Measurements from ENCODE around the gene TMTC2.

The TMTC2 gene

GRCh38 chr12:83102499-83102898 is 415.8 kb downstream of the TMTC2 start:
- Histone ChIP-seq H3K9me3 (ENCODE audit: low read length) (no peaks in the 10 kb centered on the region), H3K9me2 (ENCODE audit: low read depth, low read length) (no peaks in the 10 kb centered on the region), H4K20me1 (ENCODE audit: insufficient read depth, low read length) (no peaks in the 10 kb centered on the region), H3K4me1 (ENCODE audit: insufficient read depth, low read length, severe bottlenecking) (peaks cover 9% of the 10 kb centered on the region), H3K79me2 (ENCODE audit: insufficient read depth, low read length) (no peaks in the 10 kb centered on the region), H2AFZ (ENCODE audit: low read length) (no peak overlapping the region), H3K4me3 (ENCODE audit: low read depth, low read length, poor library complexity, severe bottlenecking) (no peak overlapping the region), H3K4me2 (ENCODE audit: low read length) (no peak overlapping the region), H3K27ac (ENCODE audit: low read depth, low read length, poor library complexity, severe bottlenecking) (no peak overlapping the region), H3F3A (ENCODE audit: insufficient read depth, low read length) (no peaks in the 10 kb centered on the region), H3K9ac (ENCODE audit: low read length) (no peak overlapping the region), H3K27me3 (ENCODE audit: insufficient read depth, low read length) (no peaks in the 10 kb centered on the region), H3K36me3 (ENCODE audit: insufficient read depth, low read length) (no peaks in the 10 kb centered on the region)
- TF ChIP-seq CTCF (IDR thresholded peaks at IDR 0.05; ENCODE audit: low read length) = no peak
- TF ChIP-seq EZH2 (IDR thresholded peaks at IDR 0.05; ENCODE audit: borderline replicate concordance, low read length) = no peak

GRCh38 chr12:83106873-83107272 is 420.2 kb downstream of the TMTC2 start:
- TF ChIP-seq EZH2 (IDR thresholded peaks at IDR 0.05; ENCODE audit: borderline replicate concordance, low read length) = no peak
- no peak for TF ChIP-seq CTCF (IDR thresholded peaks at IDR 0.05; ENCODE audit: low read length)
- no peak overlapping the region for H3K27ac ChIP-seq (ENCODE audit: low read depth, low read length, poor library complexity, severe bottlenecking)
- H3K4me3 ChIP-seq (ENCODE audit: low read depth, low read length, poor library complexity, severe bottlenecking) = no peak overlapping the region

GRCh38 chr12:83110424-83110823 is 423.7 kb downstream of the TMTC2 start:
- Histone ChIP-seq H3F3A (ENCODE audit: insufficient read depth, low read length) (no peaks in the 10 kb centered on the region), H3K79me2 (ENCODE audit: insufficient read depth, low read length) (no peaks in the 10 kb centered on the region), H2AFZ (ENCODE audit: low read length) (no peak overlapping the region), H4K20me1 (ENCODE audit: insufficient read depth, low read length) (no peaks in the 10 kb centered on the region), H3K27me3 (ENCODE audit: insufficient read depth, low read length) (no peaks in the 10 kb centered on the region), H3K4me3 (ENCODE audit: low read depth, low read length, poor library complexity, severe bottlenecking) (no peak overlapping the region), H3K9ac (ENCODE audit: low read length) (no peak overlapping the region), H3K27ac (ENCODE audit: low read depth, low read length, poor library complexity, severe bottlenecking) (no peak overlapping the region), H3K36me3 (ENCODE audit: insufficient read depth, low read length) (no peaks in the 10 kb centered on the region), H3K4me2 (ENCODE audit: low read length) (no peak overlapping the region), H3K9me3 (ENCODE audit: low read length) (no peaks in the 10 kb centered on the region), H3K9me2 (ENCODE audit: low read depth, low read length) (no peaks in the 10 kb centered on the region), H3K4me1 (ENCODE audit: insufficient read depth, low read length, severe bottlenecking) (no peaks in the 10 kb centered on the region)
- no peak for TF ChIP-seq CTCF (IDR thresholded peaks at IDR 0.05; ENCODE audit: low read length)
- no peak for TF ChIP-seq EZH2 (IDR thresholded peaks at IDR 0.05; ENCODE audit: borderline replicate concordance, low read length)

More at GRCh38 chr12:83106873-83107272, 420.2 kb downstream of the TMTC2 start:
- H3K9ac ChIP-seq (ENCODE audit: low read length) = no peak overlapping the region
- no peaks in the 10 kb centered on the region for H3K79me2 ChIP-seq (ENCODE audit: insufficient read depth, low read length)
- H3K4me1 ChIP-seq (ENCODE audit: insufficient read depth, low read length, severe bottlenecking) = peaks cover 9% of the 10 kb centered on the region
- no peaks in the 10 kb centered on the region for H3K27me3 ChIP-seq (ENCODE audit: insufficient read depth, low read length)
- no peaks in the 10 kb centered on the region for H3K9me3 ChIP-seq (ENCODE audit: low read length)
- no peaks in the 10 kb centered on the region for H3K36me3 ChIP-seq (ENCODE audit: insufficient read depth, low read length)
- no peaks in the 10 kb centered on the region for H3K9me2 ChIP-seq (ENCODE audit: low read depth, low read length)
- H3K4me2 ChIP-seq (ENCODE audit: low read length) = no peak overlapping the region
- H4K20me1 ChIP-seq (ENCODE audit: insufficient read depth, low read length) = no peaks in the 10 kb centered on the region
- no peaks in the 10 kb centered on the region for H3F3A ChIP-seq (ENCODE audit: insufficient read depth, low read length)
- no peak overlapping the region for H2AFZ ChIP-seq (ENCODE audit: low read length)
